RPMI7951 (cell line): ENCODE measurements around the gene NANP. TPM values are rescaled to one million over a fixed set of nuclear protein-coding genes. Genes with fewer than 3 reads are reported as not detected.
"Not testable (repeated sequence)": the region's sequence is repeated elsewhere in the genome, so short reads cannot be mapped to it uniquely, and the experiment has no call there.

Experiments used
- DNase-seq: peaks from one replicate; pipeline ENCODE4 v3.0.0-alpha.2; 2012; ENCODE audit warnings: low read depth
- total RNA-seq: library from RNA; depleted of rRNA; stranded (reverse); fragments of >200 nt; shearing (Covaris generic); gene quantifications from 2 replicates; pipeline ENCODE4 v1.2.3, GENCODE V29; 2014; rRNA removed

NANP gene, protein sequence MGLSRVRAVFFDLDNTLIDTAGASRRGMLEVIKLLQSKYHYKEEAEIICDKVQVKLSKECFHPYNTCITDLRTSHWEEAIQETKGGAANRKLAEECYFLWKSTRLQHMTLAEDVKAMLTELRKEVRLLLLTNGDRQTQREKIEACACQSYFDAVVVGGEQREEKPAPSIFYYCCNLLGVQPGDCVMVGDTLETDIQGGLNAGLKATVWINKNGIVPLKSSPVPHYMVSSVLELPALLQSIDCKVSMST
- 11.0 and 13.9 TPM in 2 replicates for total RNA-seq

DNA sequence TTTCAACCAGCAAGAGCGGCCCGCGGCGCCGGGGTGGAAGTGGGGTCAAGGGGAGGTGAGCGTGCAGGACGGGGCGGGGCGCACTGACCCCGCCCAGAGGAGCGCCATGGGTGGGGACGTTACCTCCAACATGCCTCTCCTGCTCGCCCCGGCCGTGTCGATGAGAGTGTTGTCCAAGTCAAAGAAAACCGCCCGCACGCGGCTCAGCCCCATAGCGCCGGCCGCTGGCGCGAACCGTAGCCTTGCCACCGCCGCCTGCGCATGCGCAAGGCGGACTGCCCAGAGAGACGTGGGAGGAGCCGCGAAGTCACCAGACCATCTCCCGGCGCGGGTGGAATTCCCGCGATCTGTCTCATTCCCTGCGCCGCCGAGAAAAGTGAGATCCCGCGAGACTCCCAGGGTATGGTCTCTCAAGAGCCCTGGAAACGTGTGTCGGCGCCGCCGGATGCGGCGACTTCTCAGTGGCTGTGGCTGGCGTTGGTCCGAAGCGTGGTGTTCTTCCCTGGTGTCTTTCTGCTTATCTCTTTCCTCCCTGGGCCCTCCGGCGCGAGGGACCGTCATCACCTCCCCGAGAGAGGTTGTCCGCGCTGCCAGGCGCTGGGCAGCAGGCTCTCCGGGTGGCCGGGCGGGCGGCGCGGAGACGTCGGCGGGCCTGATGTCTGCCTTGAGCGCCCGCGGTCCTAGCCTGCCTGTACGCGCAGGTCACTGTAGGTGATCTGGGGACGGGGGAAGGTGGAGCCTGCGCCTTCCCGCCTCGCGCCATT, at the start of gene NANP:
Gene NANP, minus strand, starts transcription at position 279 of the 764 bp plus-strand sequence. Its CDS starts 66 bp downstream, at position 213.
- peak; percentile 100 for DNase-seq

GRCh38 chr20:25672659-25673235, 48.9 kb upstream of the NANP start:
- no peak for DNase-seq

DNA sequence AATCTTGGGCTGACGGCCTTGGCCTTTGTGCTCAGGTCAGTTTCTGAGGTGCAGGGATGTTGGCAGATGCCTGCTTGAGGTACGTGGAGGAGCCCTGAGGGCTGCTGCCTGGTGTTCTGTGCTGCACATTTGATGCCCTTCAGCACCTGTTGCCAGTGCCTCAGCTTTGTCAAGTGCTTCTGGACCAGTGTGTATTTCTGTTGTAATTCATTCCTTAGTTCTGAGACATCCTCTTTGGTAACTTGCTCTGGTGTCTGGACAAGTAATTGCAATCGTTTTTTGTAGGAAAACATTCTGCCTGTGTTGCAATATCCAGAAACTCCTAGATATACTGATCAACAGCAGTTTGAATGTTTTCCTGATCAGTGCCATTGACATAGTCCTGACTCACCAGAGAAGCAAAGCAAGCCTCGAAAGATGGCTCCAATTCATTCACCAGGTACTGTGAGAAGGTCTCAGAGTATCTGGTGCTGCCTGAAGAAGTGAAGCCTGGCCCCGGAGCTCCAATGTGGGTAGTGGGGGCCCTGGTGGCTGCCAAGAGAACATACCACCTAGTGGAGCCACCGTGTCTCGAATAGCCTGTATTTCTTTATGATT, 46.1 kb upstream of the NANP start:
- peak; percentile 5 for DNase-seq

- DNase-seq: no peak
These were observed 44.6 kb upstream of the NANP start for GRCh38 chr20:25668446-25668845.

DNA sequence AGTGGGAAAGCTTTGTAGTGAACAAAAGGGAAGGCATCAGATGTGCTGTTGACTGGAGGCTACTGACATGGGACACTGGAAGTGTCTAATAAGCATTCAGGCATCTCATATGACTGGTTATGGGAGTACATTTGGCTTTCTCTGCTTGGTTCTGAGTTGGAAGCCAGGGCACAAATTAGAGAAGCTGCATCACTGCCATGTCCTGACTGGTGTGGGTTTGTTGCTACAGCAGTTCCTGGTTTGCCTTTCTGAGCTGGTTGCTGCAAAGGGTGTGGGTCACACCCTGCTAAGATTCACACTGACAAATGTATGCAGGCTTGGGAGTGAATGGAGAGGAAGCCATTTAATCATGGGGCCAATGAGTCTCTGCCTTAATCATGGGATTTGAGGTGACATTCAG, 36.2 kb upstream of the NANP start:
- no peak for DNase-seq

DNA sequence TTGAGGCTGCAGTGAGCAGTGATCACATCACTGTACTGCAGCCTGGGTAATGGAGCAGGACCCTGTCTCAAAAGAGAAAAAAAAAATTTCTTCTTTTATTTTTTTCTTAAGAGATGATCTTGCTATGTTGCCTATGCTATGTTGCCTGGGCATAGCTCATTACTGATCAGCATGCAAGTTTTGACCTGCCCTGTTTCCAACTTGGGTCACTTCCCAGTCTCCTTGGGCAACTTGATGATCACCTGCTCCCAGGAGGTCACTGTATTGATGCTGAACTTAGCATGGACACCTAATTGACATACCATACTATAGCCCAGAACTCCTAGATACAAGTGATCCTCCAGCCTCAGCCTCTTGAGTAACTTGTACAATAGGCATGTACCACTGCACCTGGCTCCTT, 30.7 kb upstream of the NANP start:
- DNase-seq: no peak

- DNase-seq: not testable (repeated sequence)
These were observed 29.1 kb upstream of the NANP start for GRCh38 chr20:25652866-25653265.

DNA sequence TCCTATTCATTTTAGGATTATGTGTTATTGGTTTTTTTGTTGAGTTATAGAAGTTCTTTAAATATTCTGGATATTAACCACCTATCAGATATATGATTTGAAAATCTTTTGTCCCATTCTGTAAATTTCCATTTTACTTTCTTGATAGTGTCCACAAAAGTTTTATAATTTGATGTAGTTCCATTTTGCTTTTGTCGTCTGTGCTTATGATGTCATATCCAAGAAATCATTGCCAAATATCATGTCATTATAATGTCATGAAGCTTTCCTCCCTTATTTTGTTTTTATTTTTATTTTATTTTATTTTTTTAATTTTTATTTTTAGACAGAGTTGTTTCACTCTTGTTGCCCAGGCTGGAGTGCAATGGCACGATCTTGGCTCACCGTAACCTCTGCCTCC, 21.0 kb upstream of the NANP start:
- no peak for DNase-seq

DNA sequence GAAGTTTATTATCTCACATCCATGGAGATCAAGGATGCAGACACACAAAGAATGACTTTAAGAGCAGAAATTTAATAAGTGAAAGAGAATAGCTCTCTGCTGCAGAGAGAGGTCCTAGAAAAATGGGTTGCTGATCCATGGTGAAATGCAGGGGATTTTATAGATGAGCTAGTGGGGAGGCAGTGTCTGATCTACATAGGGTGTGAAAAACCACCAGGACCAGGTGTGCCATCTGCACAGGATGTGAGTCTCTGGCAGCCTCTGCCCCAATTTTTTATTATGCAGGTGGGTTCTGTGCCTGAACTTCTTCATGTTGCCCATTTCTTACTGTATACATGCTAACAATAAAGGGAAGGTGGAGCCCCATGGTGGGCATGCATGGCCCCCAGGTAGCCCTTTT, 19.9 kb upstream of the NANP start:
- no peak for DNase-seq

DNA sequence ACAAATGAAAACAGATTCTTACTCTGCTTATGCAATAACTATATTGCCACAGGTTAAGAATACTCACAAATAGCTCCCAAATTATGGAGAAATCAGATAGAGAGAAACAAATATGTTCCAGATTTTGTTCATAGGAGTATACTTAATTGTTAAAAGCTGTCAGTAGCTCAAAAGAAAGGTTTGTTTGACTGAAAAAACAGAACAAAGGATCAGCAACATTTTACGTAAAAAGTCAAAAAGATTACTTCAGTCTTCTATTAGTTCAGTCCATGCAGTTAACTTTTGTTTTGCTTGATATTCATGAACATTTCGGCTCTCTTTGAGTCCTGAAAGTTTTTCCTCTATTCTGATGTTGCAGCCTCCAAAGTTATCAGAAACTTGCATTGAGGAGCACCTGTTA, 13.4 kb upstream of the NANP start:
- DNase-seq: no peak

DNA sequence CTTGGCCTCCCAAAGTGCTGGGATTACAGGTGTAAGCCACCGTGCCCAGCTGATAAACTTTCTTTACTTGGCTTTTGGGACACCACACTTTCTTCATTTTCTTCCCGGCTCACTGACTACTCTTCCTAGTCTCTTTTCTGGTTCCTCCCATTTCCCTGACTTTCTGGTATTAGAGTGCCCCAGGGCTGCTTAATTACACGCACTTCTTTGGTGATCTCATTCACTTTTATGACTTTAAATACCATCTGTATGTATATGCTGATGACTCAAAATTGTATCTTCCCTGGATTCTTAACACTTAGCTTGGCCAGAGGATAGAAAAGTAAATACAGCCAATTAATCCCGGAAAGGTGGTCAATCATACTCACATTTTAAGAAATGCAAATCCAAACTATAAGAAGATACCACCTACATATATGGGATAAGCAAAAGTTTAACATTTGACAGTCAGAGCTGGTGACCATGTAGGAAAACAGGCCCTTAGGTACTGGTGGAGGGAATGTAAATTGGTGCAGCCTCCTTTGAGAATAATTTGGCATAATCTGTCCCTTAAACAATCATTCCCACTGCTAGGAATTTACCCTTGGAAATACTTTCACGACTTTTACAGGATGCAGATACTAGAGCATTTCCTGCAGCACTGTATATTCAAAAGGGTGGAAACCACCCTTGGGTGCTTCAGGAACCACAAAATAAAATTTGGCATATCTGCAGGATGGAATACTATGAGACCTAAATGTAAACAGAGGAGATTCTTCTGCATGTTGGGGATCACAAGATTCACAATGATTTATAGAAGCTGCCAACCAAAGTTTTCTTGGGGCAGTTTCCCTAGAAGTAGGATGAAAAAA, 9.4 kb upstream of the NANP start:
- peak; percentile 77 for DNase-seq

GRCh38 chr20:25630615-25631014, 6.8 kb upstream of the NANP start:
- not testable (repeated sequence) for DNase-seq

DNA sequence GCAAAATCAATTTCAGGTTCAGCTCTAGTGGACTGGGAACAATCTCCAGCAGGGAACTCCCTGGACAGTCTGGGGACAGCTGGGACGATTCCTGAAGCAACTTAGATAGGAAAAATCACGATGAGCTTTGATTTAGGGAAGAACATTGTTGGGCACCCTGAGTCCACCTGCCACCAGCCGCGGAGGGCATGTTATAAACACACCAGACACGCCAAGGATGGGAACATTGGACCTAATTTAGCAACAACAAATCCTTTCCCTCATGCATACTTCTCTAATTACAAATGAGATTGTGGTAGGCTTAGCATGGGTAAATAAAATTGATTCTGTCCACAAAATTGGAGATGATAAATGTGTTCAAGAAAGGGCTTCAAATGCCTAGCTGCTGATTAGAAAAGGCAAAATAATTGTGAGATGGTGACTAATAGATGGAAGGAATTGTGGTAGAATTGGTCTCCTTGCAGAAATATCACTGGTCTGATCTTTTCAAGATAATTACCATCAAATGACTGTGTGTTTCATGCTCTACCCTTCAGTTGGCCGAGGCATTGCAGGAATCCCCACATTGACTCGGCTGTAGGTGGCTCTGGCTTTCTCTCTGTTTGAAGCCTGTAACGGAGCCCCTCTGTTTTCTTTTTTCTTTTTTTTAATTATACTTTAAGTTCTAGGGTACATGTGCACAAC, 6.1 kb upstream of the NANP start:
- DNase-seq: no peak

- DNase-seq: peak; percentile 15
These were observed 3.0 kb upstream of the NANP start for GRCh38 chr20:25626779-25627178.

GRCh38 chr20:25624500-25624939, 706 bp upstream of the NANP start:
- DNase-seq: no peak

DNA sequence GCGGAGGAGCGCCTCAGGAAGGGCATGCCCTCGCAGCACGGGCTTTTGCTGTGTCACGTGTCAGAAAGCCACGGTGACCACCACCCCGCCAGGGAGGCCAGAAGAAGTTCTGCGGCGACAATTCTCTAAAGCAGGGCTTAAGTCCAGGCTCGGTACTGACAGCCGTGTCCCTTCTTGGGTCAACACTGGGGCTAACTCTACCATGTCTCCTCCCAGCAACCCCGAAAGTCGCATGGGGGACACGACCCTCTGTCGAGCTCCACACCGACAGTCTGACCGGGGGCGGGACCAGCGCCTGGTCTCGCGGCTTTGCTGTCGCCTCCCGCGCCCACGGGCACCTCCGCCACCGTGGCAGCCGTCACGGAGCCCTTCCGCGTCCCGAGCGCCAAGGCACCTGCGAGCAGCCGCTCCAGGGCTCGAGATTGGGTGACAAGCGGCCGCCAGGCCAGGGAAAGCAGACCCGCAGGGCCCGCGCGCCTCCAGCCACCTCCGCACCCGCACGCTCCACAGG, 534 bp downstream of the NANP start:
- DNase-seq: peak; percentile 65

GRCh38 chr20:25622450-25623224, 1.2 kb downstream of the NANP start:
- DNase-seq: no peak

DNA sequence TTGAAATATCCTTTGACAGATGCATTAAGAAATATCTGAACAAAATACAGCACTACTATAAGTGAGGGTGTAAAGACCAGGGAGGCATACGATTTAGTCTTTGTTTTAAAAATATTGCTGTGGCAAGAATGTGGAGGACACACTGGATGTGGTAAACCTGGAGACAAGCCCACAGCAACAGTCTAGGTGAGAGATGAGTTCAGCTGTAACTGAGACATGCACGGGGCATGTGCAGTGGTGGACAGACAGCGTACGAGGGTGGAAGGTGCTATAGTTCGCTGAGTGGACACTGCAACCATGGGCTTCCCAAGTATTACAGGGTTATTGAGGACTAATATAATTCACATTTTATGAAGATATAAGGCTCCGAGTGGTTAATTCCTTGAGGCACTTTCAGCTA, 1.8 kb downstream of the NANP start:
- DNase-seq: no peak

DNA sequence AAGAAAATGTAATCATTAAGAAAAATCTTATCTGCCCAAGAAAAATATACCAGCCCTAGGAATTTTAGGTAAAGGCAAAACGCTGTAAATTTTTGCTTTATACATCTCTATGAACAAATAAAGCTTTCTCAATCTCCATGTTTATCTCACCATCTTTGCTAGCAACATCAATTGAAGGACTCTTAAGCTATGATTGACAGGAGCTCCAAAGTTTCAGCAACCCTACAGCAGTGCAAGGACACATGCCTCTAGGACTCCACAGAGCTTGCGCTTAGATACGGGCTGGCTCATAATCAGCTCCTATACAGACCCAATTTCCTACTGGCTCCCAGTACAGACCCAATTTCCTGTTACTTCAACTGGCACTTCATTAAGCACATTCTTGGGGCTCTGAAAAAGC, 4.3 kb downstream of the NANP start:
- DNase-seq: no peak

- DNase-seq: no peak
These were observed 15.0 kb downstream of the NANP start for GRCh38 chr20:25608774-25609173.
